Fibroblast of lung (primary cell): Measurements from ENCODE around the gene DCP1B. TPM values are rescaled to one million over a fixed set of nuclear protein-coding genes. Genes with fewer than 3 reads are reported as not detected.

Experiments used
- DNase-seq, 2 donors: peaks; one replicate each; pipeline versions ENCODE4 v3.0.0 to v3.0.0-alpha.2; 2010; ENCODE audit warnings: low read depth in 2 of 2
- H2AFZ ChIP-seq: 2 replicates; pipeline ENCODE4 v1.5.1; 2012; ENCODE audit warnings: low read length, control low read depth, inconsistent platforms
- H3K27ac ChIP-seq: 2 replicates; pipeline ENCODE4 v1.5.1; 2011; ENCODE audit warnings: low read length, control low read depth; ENCODE audit not compliant: insufficient read depth
- H3K27me3 ChIP-seq: 2 replicates; pipeline ENCODE4 v1.5.1; 2011; ENCODE audit warnings: mild to moderate bottlenecking, low read length; ENCODE audit not compliant: control insufficient read depth, insufficient read depth
- H3K36me3 ChIP-seq: 2 replicates; pipeline ENCODE4 v1.5.1; 2011; ENCODE audit warnings: low read length; ENCODE audit not compliant: control insufficient read depth, insufficient read depth
- H3K4me1 ChIP-seq: 2 replicates; pipeline ENCODE4 v1.5.1; 2011; ENCODE audit warnings: low read length; ENCODE audit not compliant: control insufficient read depth, insufficient read depth; ENCODE audit errors: extremely low read depth
- H3K4me2 ChIP-seq: 2 replicates; pipeline ENCODE4 v1.5.1; 2011; ENCODE audit warnings: low read length, control low read depth; ENCODE audit not compliant: insufficient read depth; ENCODE audit errors: extremely low read depth
- H3K4me3 ChIP-seq, 4 experiments: fragments of 200-600 bp in 1 of 4; sonication (generic) in 1 of 4; replicated peaks in 1 of 4; 2 replicates each; pipeline ENCODE4 v1.5.1; 2011 to 2016; ENCODE audit warnings: low read length in 4 of 4, low read depth in 3 of 4, mild to moderate bottlenecking in 3 of 4, control low read depth in 2 of 4, inconsistent platforms in 1 of 4, mixed read lengths in 1 of 4; ENCODE audit not compliant: insufficient read depth in 1 of 4; ENCODE audit errors: control extremely low read depth in 1 of 4
- H3K79me2 ChIP-seq: 2 replicates; pipeline ENCODE4 v1.5.1; 2012; ENCODE audit warnings: mild to moderate bottlenecking, low read length, inconsistent platforms; ENCODE audit not compliant: control insufficient read depth, insufficient read depth
- H3K9ac ChIP-seq: 2 replicates; pipeline ENCODE4 v1.5.1; 2011; ENCODE audit warnings: mild to moderate bottlenecking, low read length, control low read depth; ENCODE audit not compliant: insufficient read depth
- H3K9me3 ChIP-seq: 2 replicates; pipeline ENCODE4 v1.5.1; 2012; ENCODE audit warnings: low read depth, low read length; ENCODE audit not compliant: control insufficient read depth, insufficient read depth
- H4K20me1 ChIP-seq: 2 replicates; pipeline ENCODE4 v1.5.1; 2011; ENCODE audit warnings: low read length; ENCODE audit not compliant: control insufficient read depth, insufficient read depth; ENCODE audit errors: extremely low read depth
- CTCF ChIP-seq, 2 donors: IDR thresholded peaks in 1 of 2; conservative IDR thresholded peaks in 1 of 2; 1 replicate in 1 of 2; 2 replicates in 1 of 2; pipeline ENCODE4 v1.5.1; 2011 to 2012; ENCODE audit warnings: low read length in 2 of 2, control low read depth in 1 of 2, inconsistent platforms in 1 of 2, low read depth in 1 of 2, mild to moderate bottlenecking in 1 of 2
- EZH2 ChIP-seq: IDR thresholded peaks from 2 replicates; pipeline ENCODE4 v1.5.1; 2012; ENCODE audit warnings: low read length, control low read depth, mild to moderate bottlenecking; ENCODE audit errors: missing control alignments
- polyA plus RNA-seq, 2 donors: library from polyadenylated mRNA; depleted of rRNA in 1 of 2; stranded (reverse) in 1 of 2; unstranded in 1 of 2; fragments of >200 nt; gene quantifications; 2 replicates each; pipeline ENCODE4 v1.2.1, GENCODE V29; 2011 to 2012; ENCODE audit warnings: missing spikeins in 1 of 2
- total RNA-seq: library from RNA; depleted of rRNA; stranded (reverse); fragments of >200 nt; gene quantifications from 2 replicates; pipeline ENCODE4 v1.2.1, GENCODE V29; 2014

Gene DCP1B
- total and polyA plus RNA-seq, 2 donors (not counting 1 experiment from before 2014, with no cell fraction given), result 10.4 to 19.4 TPM

DNA sequence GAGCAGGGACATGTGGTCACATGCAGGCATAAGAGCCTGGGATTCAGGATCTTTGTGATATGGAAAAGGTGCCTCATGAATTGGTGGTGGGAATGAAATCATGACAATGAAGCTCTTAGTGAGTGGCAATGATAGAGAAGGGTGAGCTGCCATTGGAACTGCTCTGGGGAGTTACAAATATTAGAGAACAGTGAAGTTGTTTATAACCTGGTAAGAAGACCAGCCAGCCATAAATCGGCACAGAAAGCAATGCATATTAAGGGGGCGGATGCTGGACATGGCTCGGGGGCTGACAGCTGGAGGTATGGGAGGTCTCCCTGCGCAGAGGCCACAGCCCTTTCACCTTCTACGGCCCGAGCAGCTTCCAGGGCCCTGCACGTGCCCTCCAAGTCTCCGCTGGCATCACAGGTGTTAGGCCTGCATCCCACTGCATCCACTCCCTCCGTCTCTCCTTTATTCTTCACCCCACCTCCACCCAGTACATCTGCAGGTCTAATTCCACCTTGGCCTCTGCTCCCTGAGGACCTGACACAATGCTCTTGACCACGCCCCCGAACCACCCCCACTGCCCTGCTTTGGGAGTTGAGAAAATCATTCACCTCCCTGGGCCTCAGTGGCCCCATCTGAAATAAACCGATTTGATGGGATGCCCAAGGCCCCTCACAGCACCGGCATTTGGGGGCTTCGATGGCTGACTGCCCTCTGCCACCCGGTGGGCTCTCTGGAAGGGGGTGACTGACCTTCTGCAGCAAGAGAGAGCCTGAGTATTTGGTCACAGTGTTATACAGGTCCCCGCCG is 89.9 kb downstream of the DCP1B start:
- Histone ChIP-seq H3K36me3 (no peaks in the 10 kb centered on the region), H3K4me1 (no peaks in the 10 kb centered on the region), H3K9me3 (no peaks in the 10 kb centered on the region), H3K4me2 (no peak overlapping the region), H2AFZ (no peak overlapping the region), H3K27me3 (peaks cover 24% of the 10 kb centered on the region), H4K20me1 (no peaks in the 10 kb centered on the region), H3K27ac (no peak overlapping the region), H3K4me3 (no peak overlapping the region), H3K79me2 (no peaks in the 10 kb centered on the region), H3K9ac (no peak overlapping the region)
- no peak for TF ChIP-seq CTCF (conservative IDR thresholded peaks at IDR 0.05 in 1 of 2, IDR thresholded peaks at IDR 0.05 in 1 of 2; ENCODE audit: low read depth in 1 of 2, low read length in 2 of 2)
- TF ChIP-seq EZH2, result no peak
- DNase-seq, result no peak

- no peak for DNase-seq
- H3K27ac ChIP-seq, result no peak overlapping the region
- no peaks in the 10 kb centered on the region for H3K79me2 ChIP-seq
- no peak overlapping the region for H2AFZ ChIP-seq
- TF ChIP-seq EZH2 (no peak), CTCF (conservative IDR thresholded peaks at IDR 0.05 in 1 of 2, IDR thresholded peaks at IDR 0.05 in 1 of 2; ENCODE audit: low read depth in 1 of 2, low read length in 2 of 2) (no peak)
- no peak overlapping the region for H3K4me3 ChIP-seq
- H3K4me1 ChIP-seq, result no peaks in the 10 kb centered on the region
- H3K9me3 ChIP-seq, result no peaks in the 10 kb centered on the region
- H3K27me3 ChIP-seq, result peaks cover 24% of the 10 kb centered on the region
- H3K9ac ChIP-seq, result no peak overlapping the region
- H4K20me1 ChIP-seq, result no peaks in the 10 kb centered on the region
- H3K4me2 ChIP-seq, result no peak overlapping the region
- H3K36me3 ChIP-seq, result no peaks in the 10 kb centered on the region
Observed at GRCh38 chr12:1913377-1914113, 90.7 kb downstream of the DCP1B start.

DNA sequence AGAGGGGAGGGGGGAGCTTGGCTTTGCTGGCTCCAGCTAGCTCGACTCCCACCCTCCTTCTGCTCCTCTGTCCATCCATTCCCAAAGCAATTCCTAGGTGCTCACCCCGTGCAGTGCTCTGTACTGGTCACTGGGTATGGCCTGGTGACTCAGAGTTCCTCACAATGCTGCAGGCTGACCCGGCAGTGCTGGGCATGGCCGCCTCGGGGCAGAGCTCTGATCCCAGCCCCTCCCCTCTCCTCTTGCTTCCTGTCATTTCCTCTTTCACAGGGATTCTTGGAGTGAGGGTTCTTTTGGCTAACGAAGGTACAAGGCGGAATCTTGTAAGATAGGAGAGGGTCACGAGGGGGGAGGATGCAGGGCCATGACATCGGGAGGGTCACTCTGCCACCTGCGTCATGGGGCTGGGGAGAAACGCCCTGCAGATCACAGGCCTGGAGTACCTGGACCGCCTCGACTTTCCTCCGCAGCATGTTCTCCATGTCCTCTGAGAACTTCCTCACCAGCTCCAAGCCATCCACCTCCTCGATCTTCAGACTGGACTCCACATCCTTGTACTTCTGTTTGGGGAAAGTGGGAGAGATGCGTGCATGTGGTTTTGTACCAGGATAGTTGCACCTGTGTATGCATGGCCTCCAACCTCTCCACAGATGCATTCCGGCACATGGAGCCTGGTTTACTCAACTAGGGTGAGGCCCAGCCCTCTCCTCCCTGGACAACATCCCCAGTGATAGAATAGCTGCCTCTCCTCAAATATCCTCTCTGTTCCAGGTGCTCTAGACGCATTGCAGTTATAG is 91.5 kb downstream of the DCP1B start:
- TF ChIP-seq EZH2 (no peak), CTCF (conservative IDR thresholded peaks at IDR 0.05 in 1 of 2, IDR thresholded peaks at IDR 0.05 in 1 of 2; ENCODE audit: low read depth in 1 of 2, low read length in 2 of 2) (no peak)
- H4K20me1 ChIP-seq, result no peaks in the 10 kb centered on the region
- H3K79me2 ChIP-seq, result no peaks in the 10 kb centered on the region
- H3K27me3 ChIP-seq, result peaks cover 24% of the 10 kb centered on the region
- H3K4me2 ChIP-seq, result no peak overlapping the region
- DNase-seq, result no peak
- no peak overlapping the region for H3K27ac ChIP-seq
- no peaks in the 10 kb centered on the region for H3K4me1 ChIP-seq
- H3K9me3 ChIP-seq, result no peaks in the 10 kb centered on the region
- no peak overlapping the region for H2AFZ ChIP-seq
- no peak overlapping the region for H3K4me3 ChIP-seq
- H3K9ac ChIP-seq, result no peak overlapping the region
- no peaks in the 10 kb centered on the region for H3K36me3 ChIP-seq
